ENCODE data around the gene MYO1D. TPM values are rescaled to one million over a fixed set of nuclear protein-coding genes. Genes with fewer than 3 reads are reported as not detected.
"Not testable (repeated sequence)": the region's sequence is repeated elsewhere in the genome, so short reads cannot be mapped to it uniquely, and the experiment has no call there.

MYO1D gene
- total and polyA plus RNA-seq, 12 donors = 13.6 to 103 (median 59.8) TPM

DNA sequence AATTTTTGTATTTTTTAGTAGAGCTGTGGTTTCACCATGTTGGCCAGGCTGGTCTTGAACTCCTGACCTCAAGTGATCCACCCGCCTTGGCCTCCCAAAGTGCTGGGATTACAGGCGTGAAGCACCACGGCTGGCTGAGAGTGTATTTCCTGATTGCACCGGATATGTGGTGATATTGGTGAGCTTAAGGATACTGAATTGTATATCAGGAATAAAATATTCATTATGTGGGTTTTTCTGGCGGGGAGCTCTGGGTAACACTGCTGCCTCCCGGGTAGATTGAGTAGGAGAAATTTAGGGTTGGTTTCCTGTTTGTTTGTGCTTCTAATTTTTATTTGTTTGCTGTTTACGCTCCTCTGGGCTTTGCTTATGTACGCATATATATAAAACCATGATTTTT is 43.4 kb upstream of the MYO1D start:
- Histone ChIP-seq H3K4me1 (replicated peaks in 1 of 2) (no peaks in the 10 kb centered on the region), H3K27ac (no peak overlapping the region), H3K27me3 (no peaks in the 10 kb centered on the region), H3K9me3 (replicated peaks in 1 of 3) (no peaks in the 10 kb centered on the region), H3K36me3 (replicated peaks in 1 of 2) (no peaks in the 10 kb centered on the region), H3K4me3 (no peak overlapping the region)
- DNase-seq = no peak
- intact Hi-C loops (cut with DNase I) = no loop called here
- TF ChIP-seq, protein P1, sequence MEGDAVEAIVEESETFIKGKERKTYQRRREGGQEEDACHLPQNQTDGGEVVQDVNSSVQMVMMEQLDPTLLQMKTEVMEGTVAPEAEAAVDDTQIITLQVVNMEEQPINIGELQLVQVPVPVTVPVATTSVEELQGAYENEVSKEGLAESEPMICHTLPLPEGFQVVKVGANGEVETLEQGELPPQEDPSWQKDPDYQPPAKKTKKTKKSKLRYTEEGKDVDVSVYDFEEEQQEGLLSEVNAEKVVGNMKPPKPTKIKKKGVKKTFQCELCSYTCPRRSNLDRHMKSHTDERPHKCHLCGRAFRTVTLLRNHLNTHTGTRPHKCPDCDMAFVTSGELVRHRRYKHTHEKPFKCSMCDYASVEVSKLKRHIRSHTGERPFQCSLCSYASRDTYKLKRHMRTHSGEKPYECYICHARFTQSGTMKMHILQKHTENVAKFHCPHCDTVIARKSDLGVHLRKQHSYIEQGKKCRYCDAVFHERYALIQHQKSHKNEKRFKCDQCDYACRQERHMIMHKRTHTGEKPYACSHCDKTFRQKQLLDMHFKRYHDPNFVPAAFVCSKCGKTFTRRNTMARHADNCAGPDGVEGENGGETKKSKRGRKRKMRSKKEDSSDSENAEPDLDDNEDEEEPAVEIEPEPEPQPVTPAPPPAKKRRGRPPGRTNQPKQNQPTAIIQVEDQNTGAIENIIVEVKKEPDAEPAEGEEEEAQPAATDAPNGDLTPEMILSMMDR (IDR thresholded peaks at IDR 0.05) = no peak
- no peak for TF ChIP-seq POLR2A (IDR thresholded peaks at IDR 0.05)
- 84 to 89% (median 86%) methylated on average over 8 of the region's 8 CpGs for WGBS, 4 donors

DNA sequence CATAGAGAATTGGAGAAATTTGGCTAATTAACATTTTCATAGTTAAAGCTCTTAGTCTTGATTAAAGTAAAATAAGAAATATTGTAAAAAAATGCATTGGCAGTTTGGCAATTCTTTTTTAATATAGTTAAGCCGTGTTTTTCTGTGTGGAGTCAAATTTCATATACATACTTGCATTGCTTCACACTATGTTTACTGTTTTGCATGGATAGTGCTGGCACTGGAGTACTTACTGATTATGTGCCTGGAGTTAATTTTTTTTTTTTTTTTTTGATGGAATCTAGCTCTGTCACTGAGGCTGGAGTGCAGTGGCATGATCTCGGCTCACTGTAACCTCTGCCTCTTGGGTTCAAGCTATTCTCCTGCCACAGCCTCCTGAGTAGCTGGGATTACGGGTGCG is 43.0 kb upstream of the MYO1D start:
- H3K4me3 ChIP-seq; H3K4me1 ChIP-seq (replicated peaks in 1 of 2); H3K27ac ChIP-seq; intact Hi-C loops (cut with DNase I); H3K9me3 ChIP-seq (replicated peaks in 1 of 3); DNase-seq; H3K36me3 ChIP-seq (replicated peaks in 1 of 2); H3K27me3 ChIP-seq: not testable (repeated sequence)
- WGBS, 4 donors = 88 to 95% (median 92%) methylated on average over 4 of the region's 4 CpGs

DNA sequence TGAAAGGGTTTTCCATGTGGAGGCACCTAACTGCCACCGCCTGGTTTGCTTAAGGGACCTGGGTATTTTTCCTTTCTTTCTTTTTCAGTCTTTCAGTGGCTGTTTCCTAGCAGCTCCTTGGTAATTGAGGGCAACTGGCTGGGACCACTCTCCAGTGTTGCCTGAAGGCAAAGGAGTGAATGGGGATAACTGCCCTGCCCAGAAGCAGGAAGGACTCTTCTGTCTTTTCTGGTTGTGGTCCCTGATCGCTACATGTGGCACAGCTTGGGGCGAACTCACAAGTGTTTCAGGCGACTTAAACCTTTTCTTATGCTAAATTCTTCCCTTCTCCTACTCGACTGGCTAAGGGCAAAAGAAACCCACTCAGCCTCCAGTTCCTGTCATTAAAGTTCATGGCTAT is 40.9 kb upstream of the MYO1D start:
- Histone ChIP-seq H3K4me3 (no peak overlapping the region), H3K4me1 (replicated peaks in 1 of 2) (no peaks in the 10 kb centered on the region), H3K27me3 (no peaks in the 10 kb centered on the region), H3K9me3 (replicated peaks in 1 of 3) (no peaks in the 10 kb centered on the region), H3K36me3 (replicated peaks in 1 of 2) (no peaks in the 10 kb centered on the region), H3K27ac (no peak overlapping the region)
- TF ChIP-seq POLR2A (IDR thresholded peaks at IDR 0.05) = no peak
- TF ChIP-seq, protein P1 (IDR thresholded peaks at IDR 0.05) = no peak
- no peak for DNase-seq
- intact Hi-C loops (cut with DNase I) = no loop called here
- 75 to 82% (median 80%) methylated on average over 5 of the region's 5 CpGs for WGBS, 4 donors

GRCh38 chr17:32917081-32917480 is 40.2 kb upstream of the MYO1D start:
- TF ChIP-seq POLR2A (IDR thresholded peaks at IDR 0.05) = no peak
- TF ChIP-seq, protein P1 (IDR thresholded peaks at IDR 0.05) = no peak
- no peak overlapping the region for H3K4me3 ChIP-seq

GRCh38 chr17:32916134-32916533 is 39.2 kb upstream of the MYO1D start:
- Histone ChIP-seq H3K27me3 (no peaks in the 10 kb centered on the region), H3K27ac (no peak overlapping the region), H3K36me3 (replicated peaks in 1 of 2) (no peaks in the 10 kb centered on the region), H3K9me3 (replicated peaks in 1 of 3) (no peaks in the 10 kb centered on the region), H3K4me1 (replicated peaks in 1 of 2) (peaks cover 0 to 9% of the 10 kb centered on the region in 2 donors), H3K4me3 (no peak overlapping the region)
- TF ChIP-seq, protein P1 (IDR thresholded peaks at IDR 0.05) = no peak
- WGBS, 4 donors = 61 to 79% (median 71%) methylated on average over 3 of the region's 3 CpGs
- intact Hi-C loops (cut with DNase I) = no loop called here
- DNase-seq = no peak

More at GRCh38 chr17:32917081-32917480, 40.2 kb upstream of the MYO1D start:
- Histone ChIP-seq H3K4me1 (replicated peaks in 1 of 2) (peaks cover 0 to 4% of the 10 kb centered on the region in 2 donors), H3K9me3 (replicated peaks in 1 of 3) (no peaks in the 10 kb centered on the region), H3K27ac (no peak overlapping the region), H3K36me3 (replicated peaks in 1 of 2) (no peaks in the 10 kb centered on the region), H3K27me3 (no peaks in the 10 kb centered on the region)
- no peak for DNase-seq
- intact Hi-C loops (cut with DNase I) = no loop called here

All from adrenal gland (tissue), 12 donors.